ENCODE measurements around the gene ZNF318.
"Not testable (repeated sequence)": the region's sequence is repeated elsewhere in the genome, so short reads cannot be mapped to it uniquely, and the experiment has no call there.

ZNF318 gene, protein sequence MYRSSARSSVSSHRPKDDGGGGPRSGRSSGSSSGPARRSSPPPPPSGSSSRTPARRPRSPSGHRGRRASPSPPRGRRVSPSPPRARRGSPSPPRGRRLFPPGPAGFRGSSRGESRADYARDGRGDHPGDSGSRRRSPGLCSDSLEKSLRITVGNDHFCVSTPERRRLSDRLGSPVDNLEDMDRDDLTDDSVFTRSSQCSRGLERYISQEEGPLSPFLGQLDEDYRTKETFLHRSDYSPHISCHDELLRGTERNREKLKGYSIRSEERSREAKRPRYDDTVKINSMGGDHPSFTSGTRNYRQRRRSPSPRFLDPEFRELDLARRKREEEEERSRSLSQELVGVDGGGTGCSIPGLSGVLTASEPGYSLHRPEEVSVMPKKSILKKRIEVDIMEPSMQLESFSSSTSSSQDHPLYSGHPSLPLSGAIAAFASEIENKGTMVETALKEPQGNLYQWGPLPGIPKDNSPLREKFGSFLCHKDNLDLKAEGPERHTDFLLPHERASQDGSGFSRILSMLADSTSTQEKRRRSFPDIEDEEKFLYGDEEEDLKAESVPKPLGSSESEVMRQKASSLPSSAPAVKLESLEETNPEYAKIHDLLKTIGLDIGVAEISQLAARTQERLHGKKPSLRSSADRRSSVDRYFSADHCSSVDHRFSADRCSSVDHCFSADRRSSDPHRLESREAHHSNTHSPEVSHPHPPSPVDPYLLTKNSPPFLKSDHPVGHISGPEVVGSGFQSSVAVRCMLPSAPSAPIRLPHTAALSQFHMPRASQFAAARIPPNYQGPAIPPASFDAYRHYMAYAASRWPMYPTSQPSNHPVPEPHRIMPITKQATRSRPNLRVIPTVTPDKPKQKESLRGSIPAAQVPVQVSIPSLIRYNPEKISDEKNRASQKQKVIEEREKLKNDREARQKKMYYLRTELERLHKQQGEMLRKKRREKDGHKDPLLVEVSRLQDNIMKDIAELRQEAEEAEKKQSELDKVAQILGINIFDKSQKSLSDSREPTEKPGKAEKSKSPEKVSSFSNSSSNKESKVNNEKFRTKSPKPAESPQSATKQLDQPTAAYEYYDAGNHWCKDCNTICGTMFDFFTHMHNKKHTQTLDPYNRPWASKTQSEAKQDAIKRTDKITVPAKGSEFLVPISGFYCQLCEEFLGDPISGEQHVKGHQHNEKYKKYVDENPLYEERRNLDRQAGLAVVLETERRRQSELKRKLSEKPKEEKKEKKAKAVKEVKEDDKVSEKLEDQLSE (N-terminal part only)

DNA sequence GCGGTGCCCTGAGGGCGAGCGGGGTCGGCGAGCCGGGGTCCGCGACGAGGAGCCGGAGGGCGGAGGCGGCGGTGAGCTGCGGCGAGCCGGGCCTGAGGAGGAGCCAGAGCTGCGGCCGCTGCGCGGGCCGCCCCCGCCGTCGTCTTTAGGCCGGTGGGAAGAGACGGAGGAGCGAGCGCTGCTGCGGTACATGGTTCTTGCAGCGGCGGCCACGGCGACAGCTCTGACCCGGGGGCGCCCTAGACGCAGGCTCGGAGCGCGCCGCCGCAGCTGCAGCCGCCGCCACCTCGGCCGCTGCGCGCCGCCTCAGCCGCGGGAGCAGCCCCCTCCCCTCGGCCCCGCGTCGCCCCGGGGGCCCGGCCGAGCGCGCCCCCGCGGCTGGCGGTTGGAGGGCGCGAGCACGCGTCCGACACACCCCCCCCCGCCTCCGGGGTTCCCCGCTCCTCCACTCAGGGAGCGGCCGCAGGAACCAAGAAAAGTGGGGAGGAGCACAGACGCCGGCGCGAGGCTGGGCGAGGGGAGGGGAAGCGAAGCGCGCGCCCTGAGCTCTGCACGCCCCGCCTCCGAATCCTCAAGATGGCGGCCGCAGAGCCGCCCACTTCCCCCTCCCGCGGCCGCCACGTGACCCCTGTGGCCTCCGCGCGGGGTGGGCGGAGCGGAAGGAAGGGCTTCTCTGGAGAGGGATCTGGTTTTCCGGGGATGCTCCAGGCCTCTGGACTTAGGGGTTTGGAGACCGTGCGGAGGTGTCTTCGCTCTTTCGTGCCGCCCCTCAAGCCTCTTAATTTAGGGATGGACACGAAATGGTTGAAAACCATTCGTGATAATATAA is at the start of gene ZNF318:
TSS of gene ZNF318 (minus strand) at position 474 of the 829 bp plus-strand sequence. CDS start at position 192, 282 bp downstream.
- Histone ChIP-seq H3K9ac (ENCODE audit: low read length) (peak within 1 kb of the TSS; percentile 30), H3K27me3 (ENCODE audit: control insufficient read depth, insufficient read depth, low read length) (peaks cover 15% of the 10 kb centered on the region), H3K9me3 (ENCODE audit: control insufficient read depth, low read depth, low read length) (no peaks in the 10 kb centered on the region), H3K36me3 (ENCODE audit: control insufficient read depth, low read depth, low read length) (peaks cover 10% of the 10 kb centered on the region), H3K27ac (ENCODE audit: low read length) (no peak within 1 kb of the TSS), H3K4me1 (ENCODE audit: control insufficient read depth, low read depth, low read length) (peaks cover 9% of the 10 kb centered on the region), H3K4me3 (ENCODE audit: low read length) (peak within 1 kb of the TSS; percentile 73)

DNA sequence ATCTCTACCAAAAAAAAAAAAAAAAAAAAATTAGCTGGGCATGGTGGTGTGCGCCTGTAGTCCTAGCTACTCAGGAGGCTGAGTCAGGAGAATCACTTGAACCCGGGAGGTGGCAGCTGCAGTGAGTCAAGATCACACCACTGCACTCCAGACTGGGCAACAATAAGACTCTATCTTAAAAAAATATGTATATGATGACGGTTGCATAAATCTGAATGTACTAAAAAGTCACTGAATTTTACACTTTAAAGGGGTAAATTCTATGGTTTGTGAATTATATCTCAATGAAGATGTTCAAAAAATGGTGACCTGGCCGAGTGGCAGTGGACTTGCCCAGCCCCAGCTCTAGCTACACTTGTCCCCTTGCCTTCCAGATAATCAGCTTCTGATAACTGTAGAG is 47.5 kb upstream of the ZNF318 start:
- Histone ChIP-seq H3K36me3 (ENCODE audit: control insufficient read depth, low read depth, low read length) (no peaks in the 10 kb centered on the region), H3K4me3 (ENCODE audit: low read length) (no peak overlapping the region), H3K9ac (ENCODE audit: low read length) (no peak overlapping the region), H3K27ac (ENCODE audit: low read length) (no peak overlapping the region), H3K4me1 (ENCODE audit: control insufficient read depth, low read depth, low read length) (no peaks in the 10 kb centered on the region), H3K9me3 (ENCODE audit: control insufficient read depth, low read depth, low read length) (no peaks in the 10 kb centered on the region), H3K27me3 (ENCODE audit: control insufficient read depth, insufficient read depth, low read length) (peaks cover 9% of the 10 kb centered on the region)

DNA sequence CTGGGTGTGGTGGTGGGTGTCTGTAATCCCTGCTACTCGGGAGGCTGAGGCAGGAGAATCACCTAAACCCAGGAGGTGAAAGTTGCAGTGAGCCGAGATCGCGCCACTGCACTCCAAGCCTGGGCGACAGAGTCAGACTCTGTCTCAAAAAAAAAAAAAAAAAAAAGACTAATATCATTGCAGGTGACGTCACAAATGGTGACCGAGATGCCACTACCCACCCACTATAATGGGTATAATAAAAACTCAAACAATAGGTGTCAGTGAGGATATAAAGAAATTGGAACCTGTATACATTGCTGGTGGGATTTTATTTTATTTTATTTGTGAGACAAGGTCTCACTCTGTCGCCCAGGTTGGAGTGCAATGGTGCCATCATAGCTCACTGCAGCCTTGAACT is 45.8 kb upstream of the ZNF318 start:
- H3K27ac ChIP-seq (ENCODE audit: low read length); H3K36me3 ChIP-seq (ENCODE audit: control insufficient read depth, low read depth, low read length); H3K27me3 ChIP-seq (ENCODE audit: control insufficient read depth, insufficient read depth, low read length); H3K4me3 ChIP-seq (ENCODE audit: low read length); H3K9ac ChIP-seq (ENCODE audit: low read length); H3K4me1 ChIP-seq (ENCODE audit: control insufficient read depth, low read depth, low read length); H3K9me3 ChIP-seq (ENCODE audit: control insufficient read depth, low read depth, low read length): not testable (repeated sequence)

DNA sequence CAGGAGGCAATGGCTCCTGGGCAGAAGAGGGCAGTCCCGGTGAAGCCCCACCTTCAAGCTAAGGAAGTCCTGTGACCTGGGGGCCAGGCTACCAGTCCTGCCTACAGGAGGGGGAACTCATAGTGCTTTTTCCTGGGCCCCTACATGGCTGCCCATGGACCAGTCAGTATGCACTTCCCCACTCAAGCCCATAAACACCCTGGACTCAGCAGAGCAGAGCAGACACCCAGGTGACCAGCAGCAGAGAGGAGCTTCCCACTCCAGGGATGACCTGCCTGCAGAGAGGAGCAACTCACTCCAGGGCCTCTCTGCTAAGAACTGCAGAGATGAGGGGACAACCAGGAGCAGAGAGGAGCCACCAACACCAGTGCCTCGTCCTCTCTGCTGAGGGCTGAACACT is 43.6 kb upstream of the ZNF318 start:
- no peak overlapping the region for H3K27ac ChIP-seq (ENCODE audit: low read length)
- no peaks in the 10 kb centered on the region for H3K9me3 ChIP-seq (ENCODE audit: control insufficient read depth, low read depth, low read length)
- no peaks in the 10 kb centered on the region for H3K4me1 ChIP-seq (ENCODE audit: control insufficient read depth, low read depth, low read length)
- H3K4me3 ChIP-seq (ENCODE audit: low read length): no peak overlapping the region
- peaks cover 9% of the 10 kb centered on the region for H3K27me3 ChIP-seq (ENCODE audit: control insufficient read depth, insufficient read depth, low read length)
- no peaks in the 10 kb centered on the region for H3K36me3 ChIP-seq (ENCODE audit: control insufficient read depth, low read depth, low read length)
- H3K9ac ChIP-seq (ENCODE audit: low read length): no peak overlapping the region

DNA sequence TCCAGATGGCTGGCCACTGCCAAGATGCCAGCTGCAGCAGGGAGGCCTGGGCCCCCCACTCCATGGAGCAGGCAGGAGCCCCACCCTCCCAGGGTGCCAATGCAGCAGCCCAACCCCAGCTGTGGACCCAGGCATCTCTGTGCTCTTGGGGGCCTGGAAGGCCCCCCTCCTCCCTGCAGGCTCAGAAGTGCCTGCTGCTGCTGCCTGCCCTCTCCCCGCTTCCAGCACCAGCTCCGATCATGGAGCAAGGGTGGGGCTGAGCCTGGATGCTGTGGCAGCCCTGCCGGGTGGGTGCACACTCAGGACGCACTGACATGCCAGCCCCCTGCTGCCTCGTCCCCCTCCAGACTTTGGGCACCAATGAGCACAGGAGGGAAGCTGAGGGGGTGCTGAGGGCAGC is 43.1 kb upstream of the ZNF318 start:
- no peaks in the 10 kb centered on the region for H3K4me1 ChIP-seq (ENCODE audit: control insufficient read depth, low read depth, low read length)
- H3K4me3 ChIP-seq (ENCODE audit: low read length): no peak overlapping the region
- H3K9ac ChIP-seq (ENCODE audit: low read length): no peak overlapping the region
- peaks cover 4% of the 10 kb centered on the region for H3K27me3 ChIP-seq (ENCODE audit: control insufficient read depth, insufficient read depth, low read length)
- H3K27ac ChIP-seq (ENCODE audit: low read length): no peak overlapping the region
- no peaks in the 10 kb centered on the region for H3K9me3 ChIP-seq (ENCODE audit: control insufficient read depth, low read depth, low read length)
- no peaks in the 10 kb centered on the region for H3K36me3 ChIP-seq (ENCODE audit: control insufficient read depth, low read depth, low read length)

DNA sequence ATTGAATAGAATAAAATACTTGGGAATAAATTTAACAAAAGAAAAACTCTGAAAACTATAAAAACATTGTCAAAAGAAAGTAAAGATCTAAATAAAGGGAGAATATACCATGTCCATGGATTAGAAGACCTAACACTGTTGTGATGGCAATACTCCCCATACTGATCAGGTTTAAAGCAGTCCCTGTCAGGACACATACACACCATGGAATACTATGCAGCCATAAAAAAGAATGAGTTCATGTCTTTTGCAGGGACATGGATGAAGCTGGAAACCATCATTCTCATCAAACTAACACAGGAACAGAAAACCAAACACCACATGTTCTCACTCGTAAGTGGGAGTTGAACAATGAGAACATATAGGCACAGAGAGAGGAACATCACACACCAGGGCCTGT is 41.3 kb upstream of the ZNF318 start:
- not testable (repeated sequence) for H3K36me3 ChIP-seq (ENCODE audit: control insufficient read depth, low read depth, low read length); H3K4me3 ChIP-seq (ENCODE audit: low read length); H3K9ac ChIP-seq (ENCODE audit: low read length); H3K9me3 ChIP-seq (ENCODE audit: control insufficient read depth, low read depth, low read length); H3K27ac ChIP-seq (ENCODE audit: low read length); H3K27me3 ChIP-seq (ENCODE audit: control insufficient read depth, insufficient read depth, low read length); H3K4me1 ChIP-seq (ENCODE audit: control insufficient read depth, low read depth, low read length)

DNA sequence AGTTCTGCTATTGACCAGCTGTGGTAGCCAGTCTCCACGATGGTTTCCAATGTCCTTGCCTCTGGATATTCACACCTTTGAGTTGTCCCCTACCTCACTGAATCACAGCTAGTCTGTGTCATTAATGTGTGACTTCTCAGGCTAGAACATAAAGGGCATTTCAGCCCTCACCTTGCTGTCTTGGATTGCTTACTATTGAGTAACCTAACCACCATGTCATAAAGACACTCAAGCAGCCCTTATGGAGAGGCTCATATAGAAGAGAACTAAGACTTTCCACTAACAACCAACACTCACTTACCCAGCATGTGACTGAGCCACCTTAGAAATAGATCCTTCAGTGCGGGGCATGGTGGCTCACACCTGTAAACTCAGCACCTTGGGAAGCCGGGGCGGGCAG is 38.8 kb upstream of the ZNF318 start:
- Histone ChIP-seq H3K4me1 (ENCODE audit: control insufficient read depth, low read depth, low read length) (no peaks in the 10 kb centered on the region), H3K9me3 (ENCODE audit: control insufficient read depth, low read depth, low read length) (no peaks in the 10 kb centered on the region), H3K27ac (ENCODE audit: low read length) (no peak overlapping the region), H3K36me3 (ENCODE audit: control insufficient read depth, low read depth, low read length) (no peaks in the 10 kb centered on the region), H3K27me3 (ENCODE audit: control insufficient read depth, insufficient read depth, low read length) (no peaks in the 10 kb centered on the region), H3K4me3 (ENCODE audit: low read length) (no peak overlapping the region), H3K9ac (ENCODE audit: low read length) (no peak overlapping the region)

DNA sequence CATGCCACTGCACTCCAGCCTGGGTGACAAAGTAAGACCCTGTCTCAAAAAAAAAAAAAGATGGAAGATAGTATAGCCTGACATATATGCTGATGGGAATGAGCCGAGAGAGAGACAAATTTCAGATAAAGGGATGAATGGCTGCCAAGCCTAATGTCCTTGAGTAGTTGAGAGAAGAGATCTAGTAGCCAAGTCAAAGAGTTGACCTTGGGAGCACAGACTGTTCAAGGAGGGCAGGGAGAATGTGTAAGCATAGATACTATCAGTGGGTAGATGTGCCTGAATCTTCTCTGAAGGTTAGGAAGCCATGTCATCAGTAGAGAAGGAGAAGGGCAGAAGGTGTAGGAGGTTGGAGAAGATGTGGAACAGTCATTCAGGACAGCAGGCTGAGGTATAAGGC is 37.8 kb upstream of the ZNF318 start:
- no peak overlapping the region for H3K4me3 ChIP-seq (ENCODE audit: low read length)
- H3K4me1 ChIP-seq (ENCODE audit: control insufficient read depth, low read depth, low read length): no peaks in the 10 kb centered on the region
- no peaks in the 10 kb centered on the region for H3K9me3 ChIP-seq (ENCODE audit: control insufficient read depth, low read depth, low read length)
- no peaks in the 10 kb centered on the region for H3K36me3 ChIP-seq (ENCODE audit: control insufficient read depth, low read depth, low read length)
- H3K9ac ChIP-seq (ENCODE audit: low read length): no peak overlapping the region
- no peaks in the 10 kb centered on the region for H3K27me3 ChIP-seq (ENCODE audit: control insufficient read depth, insufficient read depth, low read length)
- H3K27ac ChIP-seq (ENCODE audit: low read length): no peak overlapping the region

DNA sequence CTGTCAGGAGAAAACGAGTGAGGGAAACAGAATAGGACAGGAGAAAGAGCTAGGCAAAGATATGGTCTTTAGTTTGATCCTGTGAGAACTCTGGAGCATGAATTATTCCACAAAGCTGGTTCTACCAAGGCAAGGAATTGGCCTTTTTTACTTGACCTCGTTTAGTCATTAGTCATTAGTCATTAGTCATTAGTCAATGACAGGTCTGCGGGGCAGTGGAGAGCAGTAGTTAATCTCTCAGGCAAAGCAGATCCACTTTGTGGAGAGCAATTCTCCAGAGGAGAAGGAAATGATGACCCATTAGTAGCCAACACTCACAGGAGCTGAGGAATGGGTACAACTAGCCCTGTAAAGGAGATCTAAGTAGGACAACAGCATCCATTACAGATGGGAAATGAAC is 35.9 kb upstream of the ZNF318 start:
- Histone ChIP-seq H3K9ac (ENCODE audit: low read length) (no peak overlapping the region), H3K4me1 (ENCODE audit: control insufficient read depth, low read depth, low read length) (no peaks in the 10 kb centered on the region), H3K27ac (ENCODE audit: low read length) (no peak overlapping the region), H3K9me3 (ENCODE audit: control insufficient read depth, low read depth, low read length) (no peaks in the 10 kb centered on the region), H3K36me3 (ENCODE audit: control insufficient read depth, low read depth, low read length) (no peaks in the 10 kb centered on the region), H3K27me3 (ENCODE audit: control insufficient read depth, insufficient read depth, low read length) (no peaks in the 10 kb centered on the region), H3K4me3 (ENCODE audit: low read length) (no peak overlapping the region)

DNA sequence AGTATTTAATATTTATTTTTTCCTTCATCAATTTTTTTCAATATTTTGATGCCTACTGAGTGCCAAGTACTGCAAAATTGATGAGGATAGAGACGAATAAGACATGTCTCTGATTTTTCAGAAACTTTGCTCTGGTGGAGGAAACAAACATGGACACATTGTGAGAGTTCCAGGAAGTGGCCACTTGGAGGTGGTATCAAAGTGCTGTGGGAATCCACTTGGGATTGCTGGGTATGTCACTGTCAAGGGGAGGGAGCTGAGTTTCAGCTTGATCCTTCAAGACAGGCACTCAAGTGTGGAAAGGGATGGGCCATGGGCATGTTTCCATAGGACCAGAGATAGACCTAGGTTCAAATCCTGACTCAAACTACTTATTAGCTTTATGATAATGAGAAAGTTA is 33.4 kb upstream of the ZNF318 start:
- Histone ChIP-seq H3K4me3 (ENCODE audit: low read length) (no peak overlapping the region), H3K4me1 (ENCODE audit: control insufficient read depth, low read depth, low read length) (no peaks in the 10 kb centered on the region), H3K27me3 (ENCODE audit: control insufficient read depth, insufficient read depth, low read length) (no peaks in the 10 kb centered on the region), H3K9me3 (ENCODE audit: control insufficient read depth, low read depth, low read length) (no peaks in the 10 kb centered on the region), H3K27ac (ENCODE audit: low read length) (no peak overlapping the region), H3K9ac (ENCODE audit: low read length) (no peak overlapping the region), H3K36me3 (ENCODE audit: control insufficient read depth, low read depth, low read length) (no peaks in the 10 kb centered on the region)

DNA sequence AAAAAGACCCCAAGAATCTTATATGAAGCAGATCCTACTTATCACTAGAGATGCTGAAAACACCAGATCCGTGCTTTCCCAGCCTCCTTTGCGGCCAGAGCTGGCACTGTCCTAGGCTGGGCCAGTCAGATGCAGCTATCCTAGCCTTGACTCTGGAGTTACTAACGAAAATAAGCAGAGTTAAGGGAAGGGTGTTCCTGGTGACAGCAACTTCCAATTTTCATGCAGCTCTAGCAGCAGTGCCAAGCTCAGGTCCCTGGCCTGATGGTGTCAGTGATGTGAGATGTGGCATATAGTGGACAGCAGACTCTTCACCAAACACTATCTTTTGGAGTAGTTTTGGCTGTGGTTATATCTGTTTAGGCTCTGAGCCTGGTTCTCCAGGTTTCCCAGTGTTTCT is 32.3 kb upstream of the ZNF318 start:
- Histone ChIP-seq H3K27me3 (ENCODE audit: control insufficient read depth, insufficient read depth, low read length) (no peaks in the 10 kb centered on the region), H3K4me1 (ENCODE audit: control insufficient read depth, low read depth, low read length) (no peaks in the 10 kb centered on the region), H3K9me3 (ENCODE audit: control insufficient read depth, low read depth, low read length) (no peaks in the 10 kb centered on the region), H3K36me3 (ENCODE audit: control insufficient read depth, low read depth, low read length) (no peaks in the 10 kb centered on the region), H3K9ac (ENCODE audit: low read length) (no peak overlapping the region), H3K4me3 (ENCODE audit: low read length) (no peak overlapping the region), H3K27ac (ENCODE audit: low read length) (no peak overlapping the region)

All from iPS-18a (cell line).